GM19468 (cell line): ENCODE data around the gene MACF1.

ENCODE experiments used
- ATAC-seq: cut with Tn5 transposase; IDR thresholded peaks from one replicate; pipeline ENCODE4 v1.9.1; 2021; ENCODE audit warnings: mild to moderate bottlenecking, moderate library complexity, moderate number of reproducible peaks; ENCODE audit not compliant: unreplicated experiment; ENCODE audit errors: extremely low read depth

Gene MACF1

GRCh38 chr1:39293375-39294070 is 89.0 kb downstream of the MACF1 start:
- no peak for ATAC-seq

- no peak for ATAC-seq
Observed at GRCh38 chr1:39294531-39294930, 90.0 kb downstream of the MACF1 start.

- ATAC-seq = no peak
Observed at GRCh38 chr1:39295901-39296300, 91.4 kb downstream of the MACF1 start.

- ATAC-seq = no peak
Observed at GRCh38 chr1:39297551-39297950, 93.1 kb downstream of the MACF1 start.

DNA sequence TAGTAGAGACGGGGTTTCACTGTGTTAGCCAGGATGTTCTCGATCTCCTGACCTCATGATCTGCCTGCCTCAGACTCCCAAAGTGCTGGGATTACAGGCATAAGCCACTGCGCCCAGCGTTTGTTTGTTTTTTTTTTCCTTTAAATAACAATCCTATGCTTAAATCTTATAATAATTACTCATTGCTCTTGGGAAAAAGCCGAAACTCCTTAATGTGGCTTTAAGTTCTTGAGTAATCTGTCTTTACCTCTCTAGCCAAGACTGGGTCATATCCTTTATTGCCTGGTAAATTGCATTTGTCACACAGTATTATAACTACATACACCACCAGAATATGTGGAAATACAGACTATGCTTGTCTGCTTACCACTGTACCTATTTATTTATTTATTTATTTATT is 97.1 kb downstream of the MACF1 start:
- no peak for ATAC-seq

GRCh38 chr1:39305555-39305954 is 101.1 kb downstream of the MACF1 start:
- no peak for ATAC-seq

DNA sequence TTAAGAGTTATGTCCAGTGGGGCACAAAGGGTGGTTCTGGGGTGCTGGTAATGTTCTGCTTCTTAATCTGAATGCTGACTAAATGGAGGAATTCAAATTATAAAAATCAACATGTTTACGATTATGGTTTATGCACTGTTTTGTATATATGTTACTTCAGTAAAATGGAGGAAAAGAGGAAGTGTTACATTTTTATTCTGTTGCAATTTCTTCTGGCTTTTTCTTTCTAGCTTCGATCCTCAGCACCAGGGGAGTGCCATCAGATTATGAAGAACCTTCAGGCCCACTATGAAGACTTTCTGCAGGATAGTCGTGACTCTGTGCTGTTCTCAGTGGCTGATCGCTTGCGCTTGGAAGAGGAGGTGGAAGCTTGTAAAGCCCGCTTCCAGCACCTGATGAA is 105.5 kb downstream of the MACF1 start:
- no peak for ATAC-seq

- no peak for ATAC-seq
Observed at GRCh38 chr1:39310691-39311090, 106.2 kb downstream of the MACF1 start.

DNA sequence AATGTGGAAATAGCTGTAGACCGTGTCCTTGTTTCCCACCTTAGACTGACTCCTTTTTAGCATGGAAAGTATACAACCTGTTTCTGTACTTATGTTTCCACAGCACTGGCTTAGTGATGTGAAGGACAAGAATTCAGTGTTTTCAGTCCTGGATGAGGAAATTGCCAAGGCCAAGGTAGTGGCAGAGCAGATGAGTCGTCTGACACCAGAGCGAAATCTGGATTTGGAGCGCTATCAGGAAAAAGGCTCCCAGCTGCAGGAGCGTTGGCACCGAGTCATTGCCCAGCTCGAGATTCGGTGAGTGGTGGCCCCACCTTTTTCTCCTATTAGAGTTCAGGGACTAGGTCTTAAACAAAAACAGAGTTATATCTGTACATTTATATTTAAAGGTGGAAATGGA is 112.6 kb downstream of the MACF1 start:
- no peak for ATAC-seq

DNA sequence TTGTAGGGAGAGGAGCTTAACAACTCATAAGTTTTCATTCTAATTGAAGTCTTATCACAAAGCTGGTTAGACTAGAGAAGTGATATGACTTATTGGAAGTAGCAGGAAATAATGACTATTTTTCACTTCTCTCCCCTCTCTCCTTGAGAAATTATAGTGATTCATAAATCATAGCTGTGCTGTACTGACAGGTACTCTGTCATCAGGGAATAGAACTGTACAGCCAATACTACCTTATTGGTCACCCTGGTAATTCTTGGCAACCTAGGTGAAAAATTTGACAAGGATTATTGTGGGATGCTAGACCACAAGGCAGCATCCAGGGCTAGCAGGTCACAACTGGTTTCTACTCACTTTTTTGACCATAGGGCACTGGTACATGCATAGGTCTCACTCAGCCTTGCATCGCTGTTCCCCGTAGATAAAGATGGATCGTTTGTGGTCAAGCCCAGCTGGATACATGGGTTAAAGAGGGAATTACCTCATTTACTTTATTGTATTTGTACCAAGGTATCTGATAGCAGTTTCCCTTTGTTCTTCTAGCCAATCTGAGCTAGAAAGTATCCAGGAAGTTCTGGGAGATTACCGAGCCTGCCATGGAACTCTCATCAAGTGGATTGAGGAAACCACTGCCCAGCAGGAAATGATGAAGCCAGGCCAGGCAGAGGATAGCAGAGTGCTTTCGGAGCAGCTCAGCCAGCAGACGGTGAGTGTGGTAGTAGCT is 113.6 kb downstream of the MACF1 start:
- no peak for ATAC-seq

DNA sequence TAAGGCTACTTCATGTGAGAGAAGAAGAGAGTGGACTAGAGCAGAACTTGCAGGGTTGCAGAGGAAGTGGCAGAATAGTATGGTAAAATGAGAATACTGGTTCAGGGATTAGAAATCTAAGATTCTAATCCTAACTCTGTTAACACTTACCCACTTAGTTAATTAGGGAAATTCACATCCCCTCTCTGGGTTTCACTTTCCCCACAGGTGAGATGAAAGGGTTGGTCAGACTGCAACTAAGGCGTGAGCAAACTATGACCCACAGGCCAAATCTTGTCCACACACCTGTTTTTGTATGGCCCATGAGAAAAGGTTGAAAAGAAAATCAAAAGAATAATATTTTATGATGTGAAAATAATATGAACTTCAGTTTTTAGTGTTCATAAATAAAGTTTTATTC is 117.5 kb downstream of the MACF1 start:
- no peak for ATAC-seq

DNA sequence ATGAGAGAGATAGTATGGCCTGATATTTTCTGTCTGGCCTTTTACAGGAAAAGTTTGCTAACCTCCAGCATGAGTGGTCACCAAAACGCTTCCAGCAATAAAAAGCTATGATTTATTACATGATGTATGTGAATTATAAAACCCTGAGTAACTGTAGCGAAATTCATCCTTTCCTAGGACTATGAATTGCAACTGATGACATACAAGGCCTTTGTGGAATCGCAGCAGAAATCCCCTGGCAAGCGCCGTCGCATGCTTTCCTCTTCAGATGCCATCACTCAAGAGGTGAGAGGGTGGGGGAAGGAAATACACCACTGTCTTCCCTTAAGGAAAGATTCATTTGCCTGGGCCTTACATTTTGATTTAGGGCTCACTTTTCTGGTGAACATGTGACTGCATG is 117.9 kb downstream of the MACF1 start:
- ATAC-seq = no peak

GRCh38 chr1:39324888-39325287 is 120.4 kb downstream of the MACF1 start:
- no peak for ATAC-seq

DNA sequence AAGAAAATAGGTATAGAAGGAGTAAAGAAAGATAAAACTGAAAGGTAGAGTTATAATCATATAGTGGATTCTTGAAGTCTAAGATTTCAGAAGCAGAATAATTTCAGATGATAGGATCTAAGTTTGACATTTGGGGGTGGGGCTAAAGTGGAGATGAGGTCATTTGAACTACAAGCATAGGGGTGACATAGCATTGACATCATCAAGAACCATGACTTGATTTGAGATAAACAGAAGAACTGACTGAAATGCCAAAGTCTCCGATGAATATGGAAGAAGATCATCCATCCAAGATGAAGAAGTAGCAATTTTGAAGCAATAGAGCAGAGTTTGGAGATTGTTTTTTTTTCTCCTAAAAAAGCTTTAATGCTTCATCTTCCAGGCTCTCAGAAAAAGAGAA is 122.3 kb downstream of the MACF1 start:
- ATAC-seq = no peak

DNA sequence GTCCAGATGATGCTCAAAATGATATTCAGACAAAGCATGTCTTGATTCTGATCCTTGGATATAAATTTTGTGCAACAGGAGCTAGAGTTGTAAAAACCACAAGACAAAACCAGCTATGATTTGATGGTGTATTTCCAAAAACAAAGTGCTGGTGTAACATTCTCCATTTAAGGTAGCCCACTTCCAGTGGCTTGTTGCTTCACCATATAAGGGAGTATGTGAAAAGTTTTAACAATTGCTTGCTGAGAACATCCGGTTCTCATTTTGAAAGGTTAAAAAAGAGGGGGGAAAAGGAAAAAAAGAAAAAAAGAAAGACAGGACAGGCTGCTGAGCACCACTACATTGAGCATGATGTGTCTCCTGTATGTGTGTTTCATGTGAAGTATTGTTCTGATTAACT is 123.6 kb downstream of the MACF1 start:
- ATAC-seq = no peak

GRCh38 chr1:39328586-39329121 is 124.2 kb downstream of the MACF1 start:
- no peak for ATAC-seq

GRCh38 chr1:39331647-39332046 is 127.2 kb downstream of the MACF1 start:
- ATAC-seq = no peak

DNA sequence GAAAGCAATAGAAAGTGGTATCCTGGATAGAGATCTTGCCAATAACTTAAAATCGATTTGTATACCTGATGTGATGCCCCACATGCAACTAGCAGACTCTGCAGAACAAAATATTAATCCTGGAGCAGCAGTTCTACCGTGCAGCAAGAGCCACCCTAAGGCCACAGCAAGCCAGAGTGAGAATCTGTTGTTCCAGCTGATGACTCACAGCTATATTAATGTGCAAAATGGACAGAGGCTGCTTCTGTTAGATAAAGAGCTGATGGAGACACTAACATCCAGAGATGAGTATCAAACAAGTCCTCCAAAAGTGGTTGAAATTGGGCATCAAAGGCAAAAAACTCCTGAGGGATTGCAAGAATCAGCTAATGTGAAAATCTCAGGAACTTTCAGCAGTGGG is 127.8 kb downstream of the MACF1 start:
- no peak for ATAC-seq

- no peak for ATAC-seq
Observed at GRCh38 chr1:39332828-39333227, 128.3 kb downstream of the MACF1 start.

DNA sequence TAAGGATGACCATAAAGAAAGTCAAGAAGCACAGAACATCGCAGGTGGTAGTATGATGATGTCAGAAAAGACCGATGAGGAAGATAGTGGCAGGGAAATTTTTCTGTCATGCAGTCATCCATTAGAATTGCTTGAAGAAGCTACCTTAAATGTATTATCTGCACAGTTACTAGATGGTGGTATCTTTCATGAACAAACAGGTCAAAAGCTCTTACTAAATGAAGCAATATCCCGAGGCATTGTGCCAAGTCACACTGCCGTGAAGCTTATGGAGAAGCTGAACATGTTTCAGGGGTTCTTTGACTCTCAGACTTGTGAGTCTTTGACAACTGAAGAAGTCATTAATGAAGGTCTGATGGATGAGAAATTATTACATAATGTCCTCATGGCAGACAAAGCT is 128.8 kb downstream of the MACF1 start:
- ATAC-seq = no peak

GRCh38 chr1:39335216-39335615 is 130.7 kb downstream of the MACF1 start:
- no peak for ATAC-seq

- ATAC-seq = no peak
Observed at GRCh38 chr1:39337067-39337466, 132.6 kb downstream of the MACF1 start.
